PC-9 (cell line): ENCODE measurements around the gene CALD1. TPM values are rescaled to one million over a fixed set of nuclear protein-coding genes. Genes with fewer than 3 reads are reported as not detected.

Source experiments
- BruUV-seq: library from RNA; stranded (reverse); fragments of 400-500 nt; replicated peaks from 2 replicates; lab custom pipeline; 2021; lab: Mats Ljungman, UMichigan
- CTCF ChIA-PET: fragments of 300-600 bp; sonication (Branson Sonifier 250); formaldehyde crosslinking; loops from one replicate; lab custom pipeline; 2022; ENCODE audit warnings: antibody characterized with exemption; lab: Charles Lee
- POLR2A ChIA-PET: fragments of 300-600 bp; sonication (Branson Sonifier 250); formaldehyde crosslinking; loops from one replicate; lab custom pipeline; 2022; ENCODE audit warnings: antibody characterized with exemption; ENCODE audit not compliant: unreplicated experiment; lab: Charles Lee
- DNase-seq, 2 experiments: peaks; one replicate each; pipeline versions ENCODE4 v3.0.0 to v3.0.0-alpha.2; 2015 to 2022; ENCODE audit warnings: mixed read lengths in 1 of 2
- H2AFZ ChIP-seq: fragments of 200-600 bp; sonication (generic); 2 replicates; pipeline ENCODE4 v1.8.1; 2017; ENCODE audit warnings: antibody characterized with exemption
- H3F3A ChIP-seq: fragments of 200-600 bp; sonication (generic); 2 replicates; pipeline ENCODE4 v1.8.1; 2017; ENCODE audit warnings: antibody characterized with exemption, mild to moderate bottlenecking, low read depth; ENCODE audit not compliant: insufficient read depth
- H3K27ac ChIP-seq: fragments of 200-600 bp; sonication (generic); 2 replicates; pipeline ENCODE4 v1.6.1; 2016; ENCODE audit warnings: mixed run types
- H3K27me3 ChIP-seq: fragments of 200-600 bp; sonication (generic); 2 replicates; pipeline ENCODE4 v1.6.1; 2016; ENCODE audit warnings: low read depth, mixed run types; ENCODE audit not compliant: insufficient read depth
- H3K36me3 ChIP-seq: fragments of 200-600 bp; sonication (generic); 2 replicates; pipeline ENCODE4 v1.6.1; 2016; ENCODE audit warnings: low read depth, mixed run types
- H3K4me1 ChIP-seq: fragments of 200-600 bp; sonication (generic); replicated peaks from 2 replicates; pipeline ENCODE4 v1.6.1; 2016; ENCODE audit warnings: mixed run types; ENCODE audit not compliant: insufficient read depth
- H3K4me2 ChIP-seq: fragments of 200-600 bp; sonication (generic); 2 replicates; pipeline ENCODE4 v1.6.1; 2017; ENCODE audit warnings: mixed run types
- H3K4me3 ChIP-seq: fragments of 200-600 bp; sonication (generic); 2 replicates; pipeline ENCODE4 v1.6.1; 2016; ENCODE audit warnings: mixed run types
- H3K79me2 ChIP-seq: fragments of 200-600 bp; sonication (generic); 2 replicates; pipeline ENCODE4 v1.6.1; 2017; ENCODE audit warnings: low read depth, mixed run types
- H3K9me2 ChIP-seq: fragments of 200-600 bp; sonication (generic); 2 replicates; pipeline ENCODE4 v1.8.1; 2017; ENCODE audit warnings: mild to moderate bottlenecking; ENCODE audit not compliant: insufficient read depth
- H3K9me3 ChIP-seq: fragments of 200-600 bp; sonication (generic); 2 replicates; pipeline ENCODE4 v1.8.1; 2016; ENCODE audit warnings: low read depth; ENCODE audit not compliant: insufficient read depth
- H4K20me1 ChIP-seq: fragments of 200-600 bp; sonication (generic); 2 replicates; pipeline ENCODE4 v1.8.1; 2017; ENCODE audit not compliant: insufficient read depth
- CTCF ChIP-seq: fragments of 200-600 bp; sonication (generic); conservative IDR thresholded peaks from 2 replicates; pipeline ENCODE4 v1.6.1; 2017; ENCODE audit warnings: mixed run types, antibody characterized with exemption, mild to moderate bottlenecking, moderate library complexity
- EZH2 ChIP-seq: fragments of 200-600 bp; sonication (generic); IDR thresholded peaks from 2 replicates; pipeline ENCODE4 v1.8.0; 2017; ENCODE audit warnings: antibody characterized with exemption, low read depth
- intact Hi-C: fragments of 100-400 bp; cut with micrococcal nuclease; formaldehyde crosslinking; loops from one replicate; pipeline ENCODE4 v1.10.0; 2022; ENCODE audit not compliant: unreplicated experiment
- total RNA-seq: library from RNA; stranded (reverse); gene quantifications from 2 replicates; pipeline ENCODE4 v1.2.3, GENCODE V29; 2021

CALD1 gene
- total RNA-seq, 1 experiment from 2014 or later: 84.4 TPM

GRCh38 chr7:134787064-134787463 is 7.6 kb downstream of the CALD1 start:
- H2AFZ ChIP-seq: no peak overlapping the region
- CTCF ChIA-PET: interaction anchor here (0.6 kb wide), 1 partner anchor 365 kb away, joined by 4 read pairs; no protein-coding TSS in a partner anchor
- H3K4me2 ChIP-seq: no peak overlapping the region
- no peaks in the 10 kb centered on the region for H3K79me2 ChIP-seq
- no peaks in the 10 kb centered on the region for H3K36me3 ChIP-seq
- no peaks in the 10 kb centered on the region for H4K20me1 ChIP-seq
- no peaks in the 10 kb centered on the region for H3K9me3 ChIP-seq
- TF ChIP-seq CTCF (no peak), EZH2 (no peak)
- POLR2A ChIA-PET: interaction anchor here (0.7 kb wide), 1 partner anchor 584 kb away, joined by 4 read pairs; no protein-coding TSS in a partner anchor
- H3F3A ChIP-seq: no peaks in the 10 kb centered on the region
- no peaks in the 10 kb centered on the region for H3K9me2 ChIP-seq
- intact Hi-C loops: no loop called here
- no peaks in the 10 kb centered on the region for H3K4me1 ChIP-seq
- no peak for DNase-seq
- no TSS peak for BruUV-seq
- H3K27me3 ChIP-seq: no peaks in the 10 kb centered on the region
- no peak overlapping the region for H3K27ac ChIP-seq
- H3K4me3 ChIP-seq: no peak overlapping the region

GRCh38 chr7:134787720-134788119 is 8.3 kb downstream of the CALD1 start:
- Histone ChIP-seq H2AFZ (no peak overlapping the region), H3K79me2 (no peaks in the 10 kb centered on the region), H4K20me1 (no peaks in the 10 kb centered on the region), H3K4me3 (no peak overlapping the region), H3K4me1 (no peaks in the 10 kb centered on the region), H3K36me3 (no peaks in the 10 kb centered on the region), H3F3A (no peaks in the 10 kb centered on the region), H3K9me3 (no peaks in the 10 kb centered on the region), H3K4me2 (no peak overlapping the region), H3K27me3 (no peaks in the 10 kb centered on the region), H3K27ac (no peak overlapping the region), H3K9me2 (no peaks in the 10 kb centered on the region)
- TF ChIP-seq CTCF (no peak), EZH2 (no peak)
- ChIA-PET CTCF (interaction anchor here (0.6 kb wide), 1 partner anchor 364 kb away, joined by 4 read pairs; no protein-coding TSS in a partner anchor), POLR2A (interaction anchor here (0.7 kb wide), 1 partner anchor 585 kb away, joined by 4 read pairs; no protein-coding TSS in a partner anchor)
- intact Hi-C loops: no loop called here
- no peak for DNase-seq
- BruUV-seq: no TSS peak

GRCh38 chr7:134788191-134788590 is 8.8 kb downstream of the CALD1 start:
- intact Hi-C loops: no loop called here
- Histone ChIP-seq H3K4me1 (no peaks in the 10 kb centered on the region), H3K9me2 (no peaks in the 10 kb centered on the region), H3K4me3 (no peak overlapping the region), H3K36me3 (no peaks in the 10 kb centered on the region), H3K79me2 (no peaks in the 10 kb centered on the region), H3K27ac (no peak overlapping the region), H3K9me3 (no peaks in the 10 kb centered on the region), H3K27me3 (no peaks in the 10 kb centered on the region), H4K20me1 (no peaks in the 10 kb centered on the region), H3F3A (no peaks in the 10 kb centered on the region), H3K4me2 (no peak overlapping the region), H2AFZ (no peak overlapping the region)
- CTCF ChIA-PET: no interaction called here
- POLR2A ChIA-PET: no interaction called here
- no peak for DNase-seq
- no peak for TF ChIP-seq CTCF
- no peak for TF ChIP-seq EZH2
- no TSS peak for BruUV-seq
